Activated CD4-positive, alpha-beta T cell treated with anti-CD3 and anti-CD28 coated beads for 36 hours (primary cell): ENCODE measurements around the gene PC. TPM values are rescaled to one million over a fixed set of nuclear protein-coding genes. Genes with fewer than 3 reads are reported as not detected.

ENCODE experiments used
- ATAC-seq: fragments of 200-7000 bp; cut with Tn5 transposase; one replicate; pipeline ENCODE4 v1.10.0; 2021; ENCODE audit warnings: mild to moderate bottlenecking, moderate library complexity
- CTCF ChIA-PET: fragments of 350-600 bp; sonication (Branson Sonifier 250); formaldehyde crosslinking; loops from one replicate; lab custom pipeline; 2021; ENCODE audit warnings: antibody characterized with exemption; lab: Charles Lee
- POLR2A ChIA-PET: fragments of 350-600 bp; sonication (Branson Sonifier 250); formaldehyde crosslinking; loops from one replicate; lab custom pipeline; 2021; ENCODE audit warnings: antibody characterized with exemption, inconsistent platforms; lab: Charles Lee
- DNase-seq: peaks from one replicate; pipeline ENCODE4 v3.0.0-alpha.2; 2020
- H3K27ac Mint-ChIP-seq: one replicate; pipeline ENCODE4 v1.8.0; 2021; ENCODE audit warnings: mixed read lengths
- H3K27me3 Mint-ChIP-seq: one replicate; pipeline ENCODE4 v1.8.0; 2021; ENCODE audit warnings: mixed read lengths
- H3K36me3 Mint-ChIP-seq: one replicate; pipeline ENCODE4 v1.8.0; 2021; ENCODE audit warnings: low read depth, mixed read lengths
- H3K4me1 Mint-ChIP-seq: one replicate; pipeline ENCODE4 v1.8.0; 2021; ENCODE audit warnings: mixed read lengths
- H3K4me3 Mint-ChIP-seq: one replicate; pipeline ENCODE4 v1.8.0; 2021; ENCODE audit warnings: mild to moderate bottlenecking, moderate library complexity, mixed read lengths
- H3K9me3 Mint-ChIP-seq: one replicate; pipeline ENCODE4 v1.8.0; 2021; ENCODE audit warnings: low read depth, mixed read lengths
- intact Hi-C, 2 experiments: fragments of 100-400 bp; cut with DNase I in 1 of 2; cut with micrococcal nuclease in 1 of 2; formaldehyde crosslinking; loops; one replicate each; pipeline versions ENCODE4 v1.14.2 to v1.15.1; 2022 to 2024; cut with DNase I, micrococcal nuclease
- total RNA-seq, 2 experiments: library from RNA; stranded (reverse); gene quantifications; one replicate each; pipeline ENCODE4 v1.2.3, GENCODE V29; 2021

PC gene
- total RNA-seq, 2 experiments from 2014 or later = 9.2 to 9.3 TPM

DNA sequence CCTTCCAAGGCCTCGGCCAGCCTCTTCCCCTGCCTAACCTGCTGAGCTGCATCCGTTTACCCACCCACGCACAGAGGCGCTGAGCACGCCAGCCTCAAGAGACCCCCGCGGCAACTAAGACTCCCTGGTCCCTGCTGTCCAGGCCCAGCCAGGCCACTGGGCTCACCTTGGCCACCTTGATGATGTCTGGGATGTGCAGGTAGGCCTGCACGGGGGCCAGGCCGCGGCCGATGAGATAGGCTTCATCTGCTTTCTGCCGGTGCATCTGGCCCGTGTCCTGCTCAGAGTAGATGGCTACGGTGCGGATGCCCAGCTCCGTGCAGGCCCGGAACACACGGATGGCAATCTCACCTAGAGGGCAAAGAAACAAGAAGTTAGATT, 86.7 kb downstream of the PC start:
- ChIA-PET POLR2A (no interaction called here), CTCF (no interaction called here)
- no peaks in the 10 kb centered on the region for H3K27me3 Mint-ChIP-seq
- intact Hi-C loops = no loop called here
- H3K9me3 Mint-ChIP-seq = no peaks in the 10 kb centered on the region
- H3K27ac Mint-ChIP-seq = no peak overlapping the region
- no peaks in the 10 kb centered on the region for H3K36me3 Mint-ChIP-seq
- H3K4me1 Mint-ChIP-seq = peaks cover 16% of the 10 kb centered on the region
- no peak for ATAC-seq
- DNase-seq = no peak
- H3K4me3 Mint-ChIP-seq = no peak overlapping the region

- H3K27ac Mint-ChIP-seq = no peak overlapping the region
- H3K4me3 Mint-ChIP-seq = no peak overlapping the region
- peaks cover 16% of the 10 kb centered on the region for H3K4me1 Mint-ChIP-seq
- DNase-seq = no peak
- intact Hi-C loops = no loop called here
- CTCF ChIA-PET = interaction anchor here (0.7 to 0.9 kb wide), 2 partner anchors 12 to 295 kb away, joined by 4 read pairs; no protein-coding TSS in a partner anchor
- ATAC-seq = no peak
- H3K9me3 Mint-ChIP-seq = no peaks in the 10 kb centered on the region
- POLR2A ChIA-PET = no interaction called here
- H3K27me3 Mint-ChIP-seq = no peaks in the 10 kb centered on the region
- H3K36me3 Mint-ChIP-seq = no peaks in the 10 kb centered on the region
These were observed 87.3 kb downstream of the PC start for GRCh38 chr11:66870616-66871520.

GRCh38 chr11:66870131-66870530, 88.1 kb downstream of the PC start:
- Mint-ChIP-seq H3K27me3 (no peaks in the 10 kb centered on the region), H3K4me3 (no peak overlapping the region), H3K4me1 (peaks cover 16% of the 10 kb centered on the region), H3K36me3 (no peaks in the 10 kb centered on the region), H3K27ac (no peak overlapping the region), H3K9me3 (no peaks in the 10 kb centered on the region)
- DNase-seq (no peak), ATAC-seq (no peak)
- ChIA-PET CTCF (interaction anchor here (0.6 to 1.2 kb wide), 5 partner anchors 13 to 294 kb away, joined by 3 to 5 read pairs (median 4); no protein-coding TSS in a partner anchor), POLR2A (no interaction called here)
- intact Hi-C loops = no loop called here

DNA sequence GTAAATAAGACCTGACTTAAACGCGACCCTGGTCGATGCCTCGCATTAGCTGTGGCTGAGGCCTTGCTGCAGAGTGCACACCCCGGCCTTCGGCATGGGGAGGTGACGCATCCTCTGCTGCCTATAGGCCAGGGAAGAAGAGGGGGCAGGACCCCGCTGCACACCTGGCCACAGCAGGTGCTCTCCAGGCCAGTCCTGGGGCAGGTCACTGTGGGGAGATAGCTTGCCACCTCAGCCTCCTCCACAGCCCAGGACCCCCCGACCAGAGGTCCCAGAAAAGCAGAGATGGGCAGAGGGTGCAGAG, 88.7 kb downstream of the PC start:
- no peak for ATAC-seq
- CTCF ChIA-PET = interaction anchor here (0.9 to 1.2 kb wide), 4 partner anchors 14 to 107 kb away, joined by 3 to 5 read pairs (median 4); no protein-coding TSS in a partner anchor
- H3K9me3 Mint-ChIP-seq = no peaks in the 10 kb centered on the region
- H3K27ac Mint-ChIP-seq = no peak overlapping the region
- intact Hi-C loops = no loop called here
- no peaks in the 10 kb centered on the region for H3K36me3 Mint-ChIP-seq
- POLR2A ChIA-PET = no interaction called here
- peaks cover 16% of the 10 kb centered on the region for H3K4me1 Mint-ChIP-seq
- no peak overlapping the region for H3K4me3 Mint-ChIP-seq
- no peaks in the 10 kb centered on the region for H3K27me3 Mint-ChIP-seq
- DNase-seq = no peak

DNA sequence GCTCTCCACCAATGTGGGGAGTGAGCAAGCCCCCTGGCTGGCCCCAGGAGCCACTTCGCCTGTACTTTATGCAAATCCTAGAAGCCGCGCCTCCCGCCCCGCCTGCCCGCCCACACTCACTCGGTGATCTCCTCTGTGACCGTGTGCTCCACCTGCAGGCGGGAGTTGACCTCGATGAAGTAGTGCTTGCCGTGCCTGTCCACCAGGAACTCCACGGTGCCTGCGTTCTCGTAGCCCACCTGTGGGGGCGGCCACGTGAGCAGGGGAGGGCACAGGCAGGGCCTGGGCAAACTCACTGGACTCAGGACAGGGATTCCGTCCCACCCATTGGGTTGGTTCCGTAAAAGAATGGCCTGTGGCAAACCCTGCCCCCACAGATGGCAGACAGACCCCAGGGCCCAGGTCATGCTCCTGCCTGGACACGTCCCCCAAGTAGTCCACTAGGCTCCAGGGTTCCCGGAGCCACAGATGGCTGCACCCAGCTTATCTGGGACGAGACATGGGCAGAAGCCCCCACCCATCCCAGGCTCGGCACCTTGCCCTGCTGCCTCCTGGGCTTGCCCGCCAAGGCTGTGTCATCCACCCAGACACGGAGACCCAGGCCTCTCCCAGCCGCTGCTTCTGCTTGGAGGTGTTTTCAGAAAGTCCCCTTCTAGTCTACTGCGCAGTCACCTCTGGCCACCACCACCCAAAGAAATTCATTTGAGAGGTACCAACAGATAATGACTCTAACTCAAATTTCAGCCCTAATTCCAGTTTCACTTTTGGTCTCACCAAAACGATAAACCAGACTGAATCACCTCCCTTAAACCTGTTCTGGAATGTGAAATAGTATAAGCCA, 89.2 kb downstream of the PC start:
- intact Hi-C loops = loop anchor here in 1 of 2 experiments (1.0 kb wide), 5 partner anchors 13 to 175 kb away; partner anchors contain the start of gene RCE1
- Mint-ChIP-seq H3K4me1 (peaks cover 16% of the 10 kb centered on the region), H3K27ac (peak overlapping the region; percentile 51), H3K4me3 (no peak overlapping the region), H3K27me3 (no peaks in the 10 kb centered on the region), H3K9me3 (no peaks in the 10 kb centered on the region), H3K36me3 (no peaks in the 10 kb centered on the region)
- ATAC-seq (peak; percentile 97), DNase-seq (peak; percentile 93)
- ChIA-PET CTCF (interaction anchor here (0.9 to 1.2 kb wide), 3 partner anchors 18 to 107 kb away, joined by 3 to 5 read pairs (median 3); no protein-coding TSS in a partner anchor), POLR2A (no interaction called here)

GRCh38 chr11:66868082-66868725, 90.0 kb downstream of the PC start:
- CTCF ChIA-PET = interaction anchor here (0.9 kb wide), 1 partner anchor 24 kb away, joined by 3 read pairs; no protein-coding TSS in a partner anchor
- intact Hi-C loops = loop anchor here in 1 of 2 experiments (1.0 kb wide), 5 partner anchors 12 to 174 kb away; partner anchors contain the start of gene RCE1
- ATAC-seq = no peak
- Mint-ChIP-seq H3K4me3 (no peak overlapping the region), H3K27me3 (no peaks in the 10 kb centered on the region), H3K4me1 (peaks cover 16% of the 10 kb centered on the region), H3K27ac (no peak overlapping the region), H3K9me3 (no peaks in the 10 kb centered on the region), H3K36me3 (no peaks in the 10 kb centered on the region)
- POLR2A ChIA-PET = no interaction called here
- no peak for DNase-seq

DNA sequence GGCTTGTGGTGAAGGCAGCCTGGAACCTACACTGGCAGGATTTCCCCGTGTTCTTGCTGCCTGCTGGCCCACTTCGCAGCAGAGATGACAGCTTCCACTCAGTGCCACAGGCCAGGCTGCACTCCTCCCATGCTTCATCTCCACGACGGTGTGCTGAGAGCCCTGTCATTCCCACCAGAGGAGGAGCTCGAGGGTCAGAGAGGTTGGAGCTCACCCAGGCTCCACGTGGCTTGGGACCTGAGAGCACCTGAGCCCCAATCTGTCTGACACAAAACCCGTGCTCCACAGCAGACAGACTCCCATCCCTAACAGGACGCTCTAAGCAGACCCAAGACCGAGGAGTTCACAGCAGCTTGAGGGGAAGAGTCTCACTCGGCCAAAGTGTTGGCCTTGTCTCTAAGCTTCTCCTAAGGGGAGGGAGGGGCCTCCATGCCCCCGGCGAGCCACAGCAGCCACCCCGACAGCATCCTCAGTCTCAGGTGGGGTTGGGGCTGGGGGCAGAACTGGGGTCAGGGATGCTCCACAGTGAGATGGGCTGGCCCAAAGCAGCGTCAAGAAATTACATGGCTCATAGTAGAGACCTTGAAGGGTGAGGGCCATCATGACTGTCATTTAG, 90.7 kb downstream of the PC start:
- POLR2A ChIA-PET = no interaction called here
- intact Hi-C loops = loop anchor here in 1 of 2 experiments (1.0 kb wide), 5 partner anchors 11 to 173 kb away; partner anchors contain the start of gene RCE1

DNA sequence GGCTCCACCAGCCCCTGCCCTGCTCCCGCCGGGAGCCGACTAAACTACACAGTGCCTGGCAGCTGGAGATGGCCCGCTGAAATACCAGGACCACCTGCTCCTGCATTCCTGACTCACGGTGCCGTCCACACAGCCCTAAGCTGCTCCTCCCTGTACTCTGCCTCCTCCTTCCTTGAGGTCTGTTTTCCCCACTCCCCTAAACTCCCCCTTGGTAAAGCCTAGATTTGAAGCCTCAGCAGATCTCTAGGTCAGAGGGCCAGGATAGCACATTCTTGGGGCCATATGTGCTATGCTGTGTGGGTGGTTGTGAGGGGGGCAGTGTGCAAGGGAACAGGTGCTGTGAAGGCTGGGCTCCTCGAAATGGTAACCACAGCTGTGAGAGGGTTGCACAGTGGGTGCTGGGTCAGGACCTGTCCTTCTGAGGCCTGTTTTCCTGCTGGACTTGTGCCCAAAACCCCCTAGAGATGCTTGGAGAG, 91.6 kb downstream of the PC start:
- no peaks in the 10 kb centered on the region for H3K27me3 Mint-ChIP-seq
- POLR2A ChIA-PET = no interaction called here
- no peaks in the 10 kb centered on the region for H3K9me3 Mint-ChIP-seq
- ATAC-seq (no peak), DNase-seq (no peak)
- no peaks in the 10 kb centered on the region for H3K36me3 Mint-ChIP-seq
- H3K27ac Mint-ChIP-seq = no peak overlapping the region
- intact Hi-C loops = no loop called here
- peaks cover 16% of the 10 kb centered on the region for H3K4me1 Mint-ChIP-seq
- H3K4me3 Mint-ChIP-seq = no peak overlapping the region
- CTCF ChIA-PET = interaction anchor here (1.0 kb wide), 1 partner anchor 15 kb away, joined by 3 read pairs; no protein-coding TSS in a partner anchor

More for the DNA sequence above, 90.7 kb downstream of the PC start:
- H3K27me3 Mint-ChIP-seq = no peaks in the 10 kb centered on the region
- ATAC-seq (no peak), DNase-seq (no peak)
- H3K36me3 Mint-ChIP-seq = no peaks in the 10 kb centered on the region
- H3K9me3 Mint-ChIP-seq = no peaks in the 10 kb centered on the region
- no peak overlapping the region for H3K27ac Mint-ChIP-seq
- H3K4me3 Mint-ChIP-seq = no peak overlapping the region
- CTCF ChIA-PET = interaction anchor here (1.0 kb wide), 1 partner anchor 14 kb away, joined by 3 read pairs; no protein-coding TSS in a partner anchor
- H3K4me1 Mint-ChIP-seq = peaks cover 16% of the 10 kb centered on the region

DNA sequence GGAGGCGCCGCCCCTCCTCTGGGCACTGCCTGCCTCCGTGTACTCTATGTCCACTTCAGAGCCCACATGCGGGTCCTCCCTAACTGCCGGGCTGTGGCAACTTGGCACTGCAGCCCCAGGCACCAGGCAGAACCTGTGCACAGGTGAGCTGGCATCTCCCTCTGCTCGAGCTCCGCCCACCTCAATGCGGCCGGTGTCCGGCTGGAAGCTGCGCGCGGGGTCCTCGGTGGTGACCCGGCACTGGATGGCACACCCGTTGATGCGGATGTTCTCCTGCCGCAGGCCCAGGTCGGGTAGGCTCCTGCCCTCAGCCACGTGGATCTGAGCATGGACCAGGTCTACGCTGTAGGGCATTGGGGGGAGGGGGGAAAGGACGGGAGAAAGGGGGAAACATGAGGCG, 92.2 kb downstream of the PC start:
- CTCF ChIA-PET = no interaction called here

GRCh38 chr11:66864924-66865697, 93.1 kb downstream of the PC start:
- no peaks in the 10 kb centered on the region for H3K36me3 Mint-ChIP-seq
- CTCF ChIA-PET = interaction anchor here (1.0 kb wide), 1 partner anchor 14 kb away, joined by 3 read pairs; no protein-coding TSS in a partner anchor
- H3K4me3 Mint-ChIP-seq = no peak overlapping the region
- intact Hi-C loops = no loop called here
- H3K27me3 Mint-ChIP-seq = no peaks in the 10 kb centered on the region
- H3K27ac Mint-ChIP-seq = no peak overlapping the region
- H3K4me1 Mint-ChIP-seq = peaks cover 16% of the 10 kb centered on the region
- no peak for DNase-seq
- POLR2A ChIA-PET = no interaction called here
- no peaks in the 10 kb centered on the region for H3K9me3 Mint-ChIP-seq
- ATAC-seq = no peak

More for the DNA sequence above, 92.2 kb downstream of the PC start:
- Mint-ChIP-seq H3K4me1 (peaks cover 16% of the 10 kb centered on the region), H3K9me3 (no peaks in the 10 kb centered on the region), H3K36me3 (no peaks in the 10 kb centered on the region), H3K27me3 (no peaks in the 10 kb centered on the region), H3K27ac (no peak overlapping the region), H3K4me3 (no peak overlapping the region)
- DNase-seq (no peak), ATAC-seq (no peak)
- POLR2A ChIA-PET = no interaction called here
- intact Hi-C loops = no loop called here
